Uterus (tissue), 2 donors: ENCODE data around the gene HLF.

Experiments used
- POLR2A ChIP-seq, 2 donors: fragments of 450-650 bp; IDR thresholded peaks; one replicate each; pipeline ENCODE4 v1.6.1; 2016; ENCODE audit warnings: antibody characterized with exemption in 2 of 2, mild to moderate bottlenecking in 1 of 2, moderate library complexity in 1 of 2
- TF ChIP-seq, protein P1 (sequence below), 4 experiments: fragments of 200-600 bp in 2 of 4; fragments of 450-650 bp in 2 of 4; sonication (generic) in 2 of 4; IDR thresholded peaks; one replicate each; pipeline ENCODE4 v1.5.1; 2016 to 2019; ENCODE audit warnings: antibody characterized with exemption in 4 of 4, mild to moderate bottlenecking in 2 of 4, moderate library complexity in 1 of 4

DNA sequence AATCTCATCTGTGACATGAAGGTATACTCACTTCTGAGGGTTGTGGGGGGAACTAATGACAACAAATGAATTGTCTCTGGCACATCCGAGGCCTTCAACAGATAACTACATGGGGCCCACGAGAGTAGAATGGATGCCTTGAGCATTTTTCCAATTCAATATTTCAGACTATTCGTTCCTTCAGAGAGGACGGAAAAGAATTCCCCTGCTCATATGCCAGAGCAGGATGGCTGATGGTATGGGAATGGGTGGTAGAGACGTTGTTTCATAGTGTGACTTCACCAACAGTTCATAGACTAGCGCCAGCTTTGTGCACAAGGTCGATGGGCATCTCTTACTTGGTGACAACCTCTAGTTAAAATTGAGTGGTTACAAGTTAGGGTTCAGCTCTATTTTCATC lies 61.3 kb downstream of the HLF start:
- TF ChIP-seq, protein P1, sequence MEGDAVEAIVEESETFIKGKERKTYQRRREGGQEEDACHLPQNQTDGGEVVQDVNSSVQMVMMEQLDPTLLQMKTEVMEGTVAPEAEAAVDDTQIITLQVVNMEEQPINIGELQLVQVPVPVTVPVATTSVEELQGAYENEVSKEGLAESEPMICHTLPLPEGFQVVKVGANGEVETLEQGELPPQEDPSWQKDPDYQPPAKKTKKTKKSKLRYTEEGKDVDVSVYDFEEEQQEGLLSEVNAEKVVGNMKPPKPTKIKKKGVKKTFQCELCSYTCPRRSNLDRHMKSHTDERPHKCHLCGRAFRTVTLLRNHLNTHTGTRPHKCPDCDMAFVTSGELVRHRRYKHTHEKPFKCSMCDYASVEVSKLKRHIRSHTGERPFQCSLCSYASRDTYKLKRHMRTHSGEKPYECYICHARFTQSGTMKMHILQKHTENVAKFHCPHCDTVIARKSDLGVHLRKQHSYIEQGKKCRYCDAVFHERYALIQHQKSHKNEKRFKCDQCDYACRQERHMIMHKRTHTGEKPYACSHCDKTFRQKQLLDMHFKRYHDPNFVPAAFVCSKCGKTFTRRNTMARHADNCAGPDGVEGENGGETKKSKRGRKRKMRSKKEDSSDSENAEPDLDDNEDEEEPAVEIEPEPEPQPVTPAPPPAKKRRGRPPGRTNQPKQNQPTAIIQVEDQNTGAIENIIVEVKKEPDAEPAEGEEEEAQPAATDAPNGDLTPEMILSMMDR (IDR thresholded peaks at IDR 0.05), result no peak
- no peak for TF ChIP-seq POLR2A (IDR thresholded peaks at IDR 0.05)
